ENCODE data around the gene RHCE.
"Not testable (repeated sequence)": the region's sequence is repeated elsewhere in the genome, so short reads cannot be mapped to it uniquely, and the experiment has no call there.

Gene RHCE

GRCh38 chr1:25341746-25342145 lies 78.9 kb downstream of the RHCE start:
- DNase-seq (ENCODE audit: low read depth): no peak

- no peak for DNase-seq (ENCODE audit: low read depth)
Observed at GRCh38 chr1:25338986-25339385, 81.6 kb downstream of the RHCE start.

- DNase-seq (ENCODE audit: low read depth): peak; percentile 81
Observed at GRCh38 chr1:25338188-25338981, 82.2 kb downstream of the RHCE start, which contains the start of gene TMEM50A. TMEM50A (plus strand) TSS chr1:25338334; CDS start chr1:25340487, 2,153 bp downstream.

- not testable (repeated sequence) for DNase-seq (ENCODE audit: low read depth)
Observed at GRCh38 chr1:25337483-25338187, 83.0 kb downstream of the RHCE start.

- DNase-seq (ENCODE audit: low read depth): not testable (repeated sequence)
Observed at GRCh38 chr1:25336922-25337354, 83.7 kb downstream of the RHCE start.

- DNase-seq (ENCODE audit: low read depth): not testable (repeated sequence)
Observed at GRCh38 chr1:25329950-25330349, 90.7 kb downstream of the RHCE start.

GRCh38 chr1:25329336-25329735 lies 91.3 kb downstream of the RHCE start:
- DNase-seq (ENCODE audit: low read depth): not testable (repeated sequence)

GRCh38 chr1:25328791-25329185 lies 91.8 kb downstream of the RHCE start:
- not testable (repeated sequence) for DNase-seq (ENCODE audit: low read depth)

- not testable (repeated sequence) for DNase-seq (ENCODE audit: low read depth)
Observed at GRCh38 chr1:25327864-25328790, 92.5 kb downstream of the RHCE start.

GRCh38 chr1:25324407-25324806 lies 96.2 kb downstream of the RHCE start:
- not testable (repeated sequence) for DNase-seq (ENCODE audit: low read depth)

- not testable (repeated sequence) for DNase-seq (ENCODE audit: low read depth)
Observed at GRCh38 chr1:25322127-25322526, 98.5 kb downstream of the RHCE start.

- not testable (repeated sequence) for DNase-seq (ENCODE audit: low read depth)
Observed at GRCh38 chr1:25320314-25320938, 100.2 kb downstream of the RHCE start.

GRCh38 chr1:25312806-25313470 lies 107.7 kb downstream of the RHCE start:
- DNase-seq (ENCODE audit: low read depth): not testable (repeated sequence)
